ENCODE measurements around the gene EML1.

- TF ChIP-seq CTCF (IDR thresholded peaks at IDR 0.05): no peak
- TF ChIP-seq POLR2A (IDR thresholded peaks at IDR 0.05): no peak
Observed at GRCh38 chr14:99910337-99911309, 117.4 kb downstream of the EML1 start.

Data from body of pancreas (tissue), 4 donors.